SK-MEL-5 (cell line): ENCODE results near the gene INA. TPM values are rescaled to one million over a fixed set of nuclear protein-coding genes. Genes with fewer than 3 reads are reported as not detected.
"Not testable (repeated sequence)": the region's sequence is repeated elsewhere in the genome, so short reads cannot be mapped to it uniquely, and the experiment has no call there.

ENCODE experiments used
- DNase-seq: peaks from one replicate; pipeline ENCODE4 v3.0.0-alpha.2; 2016; ENCODE audit warnings: low read depth, low spot score
- in situ Hi-C: cut with HindIII; loops from 2 replicates; pipeline ENCODE4 v1.10.0; 2016; ENCODE audit warnings: low sequenced_read_pairs, high pct_unique_total_duplicates, low pct_unique_long_range_greater_than_20kb
- polyA plus RNA-seq, 2 experiments: library from polyadenylated mRNA; depleted of rRNA; stranded (reverse); fragments of >200 nt; gene quantifications; 2 replicates each; pipeline ENCODE4 v1.2.3, GENCODE V29; 2015
- total RNA-seq: library from RNA; depleted of rRNA; stranded (reverse); fragments of >200 nt; shearing (Covaris generic); gene quantifications from 2 replicates; pipeline ENCODE4 v1.2.3, GENCODE V29; 2014; rRNA removed

Gene INA
- total RNA-seq, result 0.37 and 0.56 TPM in 2 replicates
- 0.61 and 0.71 TPM in 2 replicates for polyA plus RNA-seq (2015; cell fraction: cytosol; rRNA removed)
- polyA plus RNA-seq (2015; cell fraction: nucleus; rRNA removed), result 0.22 TPM in 1 of 2 replicates, not detected in the other

- in situ Hi-C loops, result no loop called here
- peak; percentile 14 for DNase-seq
Measured at GRCh38 chr10:103276896-103277712, at the start of gene INA. Gene INA, plus strand, starts transcription at chr10:103277138. Its CDS starts 74 bp downstream, at chr10:103277212.

- DNase-seq, result no peak
- in situ Hi-C loops, result no loop called here
Measured at GRCh38 chr10:103227416-103227815, 49.5 kb upstream of the INA start.

DNA sequence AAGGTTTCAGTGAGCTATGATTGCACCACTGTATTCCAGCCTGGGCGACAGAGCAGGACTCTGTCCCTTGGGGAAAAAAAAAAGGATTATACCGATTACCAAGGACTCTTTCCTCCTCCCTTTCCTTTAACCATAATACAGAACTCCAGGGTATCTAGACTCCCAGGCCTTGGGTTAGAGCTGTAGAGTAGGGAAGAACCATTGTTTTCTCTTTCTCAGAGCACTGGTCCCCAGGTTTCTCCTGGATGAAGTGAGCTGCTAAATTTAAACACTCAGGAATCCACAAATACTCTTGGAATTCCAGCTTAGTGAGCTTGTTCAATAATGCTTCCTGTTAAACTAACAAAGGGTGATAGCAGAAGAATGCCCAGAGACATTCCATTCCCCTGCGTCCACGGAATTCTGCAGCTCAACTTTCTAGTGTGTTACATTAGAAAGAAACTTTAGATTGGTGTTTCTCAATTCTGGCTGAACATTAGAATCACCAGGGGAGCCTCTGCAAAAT is 45.8 kb upstream of the INA start:
- DNase-seq, result peak; percentile 46
- in situ Hi-C loops, result no loop called here

GRCh38 chr10:103232131-103232673 is 44.7 kb upstream of the INA start:
- in situ Hi-C loops, result no loop called here
- DNase-seq, result no peak

DNA sequence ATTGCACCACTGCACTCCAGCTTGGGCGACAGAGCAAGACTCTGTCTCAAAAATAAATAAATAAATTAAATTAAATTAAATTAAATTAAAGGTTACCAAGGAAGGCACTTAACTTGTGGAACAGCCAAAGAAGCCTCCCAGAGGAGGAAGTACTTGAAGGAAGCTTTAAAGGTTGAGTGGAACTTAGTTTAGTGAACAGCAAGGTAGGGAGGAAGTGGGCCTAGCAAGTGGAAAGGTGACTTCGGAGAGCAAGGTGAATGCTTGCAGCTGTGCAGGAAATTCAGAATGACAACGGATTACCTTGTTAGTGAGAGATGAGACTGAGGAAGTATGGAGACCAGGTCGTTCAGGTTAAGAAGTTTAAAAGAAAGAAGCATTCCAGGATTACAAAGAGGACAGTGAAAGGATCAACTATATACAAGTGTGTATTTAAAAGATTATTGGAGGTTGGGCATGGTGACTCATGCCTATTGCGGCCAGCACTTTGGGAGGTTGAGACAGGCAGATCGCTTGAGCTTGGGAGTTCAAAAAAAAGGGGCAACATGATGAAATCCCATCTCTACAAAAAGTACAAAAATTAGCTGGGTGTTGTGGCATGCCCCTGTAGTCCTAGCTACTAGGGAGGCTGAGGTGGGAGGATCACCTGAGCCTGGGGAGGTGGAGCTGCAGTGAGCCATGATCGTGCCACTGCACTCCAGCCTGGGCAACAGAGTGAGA is 44.0 kb upstream of the INA start:
- no peak for DNase-seq
- in situ Hi-C loops, result no loop called here

GRCh38 chr10:103235775-103236174 is 41.2 kb upstream of the INA start:
- no peak for DNase-seq
- in situ Hi-C loops, result no loop called here

DNA sequence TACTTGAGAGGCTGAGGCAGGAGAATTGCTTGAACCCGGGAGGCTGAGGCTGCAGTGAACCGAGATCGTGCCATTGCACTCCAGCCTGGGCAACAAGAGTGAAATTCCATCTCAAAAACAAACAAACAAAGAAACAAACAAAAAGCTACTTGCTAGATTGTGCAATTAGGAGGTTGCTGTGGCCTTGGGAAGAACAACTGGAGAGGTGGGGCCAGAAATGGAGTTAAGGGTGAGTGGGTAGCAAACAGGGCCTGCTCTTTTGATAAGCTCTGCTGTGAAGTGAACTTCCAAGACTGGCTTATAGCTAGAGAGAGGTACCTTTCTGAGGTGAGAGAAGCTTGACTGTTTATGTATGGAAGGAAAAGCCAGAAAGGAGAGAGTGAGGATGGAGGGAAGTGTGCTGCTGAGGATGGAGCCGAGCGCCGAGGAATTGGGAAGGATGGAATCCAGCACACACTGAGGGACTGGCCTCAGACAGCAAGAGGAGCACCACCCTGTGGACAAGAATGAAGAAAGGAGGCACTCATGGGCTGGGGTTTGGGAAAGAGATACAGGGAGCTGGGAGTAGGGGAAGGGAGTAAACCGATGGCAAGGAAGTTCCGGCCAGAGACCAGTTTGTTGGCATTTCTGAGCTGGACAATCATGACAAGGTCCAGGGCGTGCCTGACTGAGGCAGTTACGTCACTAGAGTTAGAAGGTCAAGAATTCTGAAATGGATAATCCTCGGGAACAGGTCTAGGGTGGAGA is 38.3 kb upstream of the INA start:
- in situ Hi-C loops, result no loop called here
- DNase-seq, result peak; percentile 70

DNA sequence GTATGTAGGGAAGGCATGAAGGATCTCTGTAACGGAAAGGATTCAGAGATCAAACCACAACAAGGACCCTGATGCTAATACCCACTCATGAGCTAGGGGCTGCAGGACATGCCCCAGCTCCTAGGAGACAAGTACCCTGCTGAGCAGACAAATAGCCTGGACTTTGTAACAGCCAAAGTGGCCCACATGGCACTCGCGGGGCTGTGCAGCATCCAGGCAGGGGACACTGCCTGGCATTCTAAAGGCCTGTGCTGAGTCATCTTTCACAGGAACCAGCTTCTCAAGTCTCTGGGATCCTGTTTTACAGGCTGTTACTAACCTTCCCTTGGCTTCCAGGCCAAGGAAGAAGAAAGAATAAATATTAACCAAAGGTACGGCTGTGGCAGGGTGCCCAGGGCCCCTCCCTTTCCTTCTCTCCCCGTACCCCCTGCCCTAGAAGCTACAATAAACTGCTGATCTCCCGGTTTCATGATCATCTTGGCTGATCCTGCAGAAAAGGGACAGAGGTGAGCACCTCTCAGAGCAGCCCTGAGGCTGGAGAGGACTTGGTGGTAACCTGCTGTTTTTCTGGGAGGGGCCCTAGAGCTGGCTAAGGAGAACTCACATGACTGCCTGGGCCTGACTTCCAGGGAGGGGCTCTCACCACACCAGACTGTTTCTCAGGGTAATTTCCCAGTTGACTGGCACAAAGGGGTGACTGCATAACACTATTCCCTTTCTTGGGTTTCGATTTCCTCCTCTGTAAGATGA is 35.5 kb upstream of the INA start:
- in situ Hi-C loops, result no loop called here
- no peak for DNase-seq

DNA sequence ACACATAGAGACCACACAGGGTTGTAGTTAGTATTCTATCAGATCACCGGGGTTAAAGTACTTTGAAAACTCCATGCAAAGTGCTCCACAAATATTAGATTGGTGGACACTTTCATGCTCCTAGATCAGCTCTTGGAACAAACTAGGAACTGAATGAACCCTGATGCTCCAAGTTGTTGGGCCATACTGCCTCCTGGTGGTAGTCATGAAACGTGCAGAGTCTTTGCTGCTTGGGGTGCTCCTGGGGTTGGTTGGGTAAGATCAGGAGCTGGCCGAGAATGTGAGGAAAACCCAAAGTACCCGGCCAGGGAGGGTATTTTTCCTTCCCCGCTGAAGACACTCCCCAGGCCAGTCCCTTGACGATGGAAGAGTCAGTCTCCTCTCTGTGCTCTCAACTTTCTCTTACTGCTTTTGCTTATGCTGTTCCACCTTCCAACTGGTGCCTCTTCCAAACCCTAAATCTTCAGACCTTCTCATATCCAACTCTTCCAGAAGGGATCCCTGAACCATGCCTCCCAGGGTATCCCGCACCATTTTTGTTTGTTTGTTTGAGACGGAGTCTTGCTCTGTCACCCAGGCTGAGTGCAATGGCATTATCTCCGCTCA is 32.2 kb upstream of the INA start:
- peak; percentile 82 for DNase-seq
- in situ Hi-C loops, result no loop called here

- in situ Hi-C loops, result not testable (repeated sequence)
Measured at GRCh38 chr10:103245587-103245986, 31.4 kb upstream of the INA start, which contains the start of gene RPEL1. Gene RPEL1, plus strand, starts transcription at chr10:103245887. Its CDS starts 110 bp downstream, at chr10:103245997.

GRCh38 chr10:103246324-103246723 is 30.6 kb upstream of the INA start:
- in situ Hi-C loops, result no loop called here
- DNase-seq, result peak; percentile 19

More at GRCh38 chr10:103245587-103245986, 31.4 kb upstream of the INA start, which contains the start of gene RPEL1:
- DNase-seq, result not testable (repeated sequence)

GRCh38 chr10:103254113-103254512 is 22.8 kb upstream of the INA start:
- in situ Hi-C loops, result no loop called here

GRCh38 chr10:103254538-103255325 is 22.2 kb upstream of the INA start:
- in situ Hi-C loops, result no loop called here
- DNase-seq, result no peak

More at GRCh38 chr10:103254113-103254512, 22.8 kb upstream of the INA start:
- DNase-seq, result no peak

- in situ Hi-C loops, result no loop called here
- DNase-seq, result no peak
Measured at GRCh38 chr10:103256613-103257012, 20.3 kb upstream of the INA start.

- no peak for DNase-seq
- in situ Hi-C loops, result no loop called here
Measured at GRCh38 chr10:103257812-103258211, 19.1 kb upstream of the INA start.

DNA sequence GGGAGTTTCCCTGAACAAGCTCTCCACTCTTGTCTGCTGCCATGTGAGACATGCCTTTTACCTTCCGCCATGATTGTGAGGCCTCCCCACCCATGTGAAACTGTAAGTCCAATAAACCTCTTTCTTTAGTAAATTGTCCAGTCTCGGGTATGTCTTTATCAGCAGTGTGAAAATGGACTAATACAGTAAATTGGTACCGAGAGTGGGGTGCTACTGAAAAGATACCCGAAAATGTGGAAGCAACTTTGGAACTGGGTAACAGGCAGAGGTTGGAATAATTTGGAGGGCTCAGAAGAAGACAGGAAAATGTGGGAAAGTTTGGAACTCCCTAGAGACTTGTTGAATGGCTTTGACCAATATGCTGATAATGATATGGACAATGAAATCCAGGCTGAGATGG is 18.0 kb upstream of the INA start:
- DNase-seq, in situ Hi-C loops: not testable (repeated sequence)
